Aorta (tissue), 5 donors: Measurements from ENCODE around the gene CTNNA2. TPM values are rescaled to one million over a fixed set of nuclear protein-coding genes. Genes with fewer than 3 reads are reported as not detected.

Experiments
- ATAC-seq: fragments of 200-7000 bp; cut with Tn5 transposase; one replicate; pipeline ENCODE4 v1.9.1; 2022; ENCODE audit warnings: moderate library complexity; ENCODE audit not compliant: low FRiP score
- DNase-seq, 2 donors: peaks; one replicate each; pipeline ENCODE4 v3.0.0-alpha.2; 2020
- H3K27ac ChIP-seq, 2 donors: one replicate each; pipeline ENCODE4 v1.5.1; 2013; ENCODE audit warnings: low read length in 2 of 2, mild to moderate bottlenecking in 2 of 2, moderate library complexity in 2 of 2, control low read depth in 1 of 2, inconsistent platforms in 1 of 2, low read depth in 1 of 2
- H3K27me3 ChIP-seq, 2 donors: one replicate each; pipeline ENCODE4 v1.6.1; 2013; ENCODE audit warnings: control low read depth in 1 of 2, low read length in 1 of 2, mild to moderate bottlenecking in 1 of 2, moderate library complexity in 1 of 2; ENCODE audit not compliant: insufficient read depth in 2 of 2, control insufficient read depth in 1 of 2
- H3K36me3 ChIP-seq, 2 donors: one replicate each; pipeline ENCODE4 v1.6.1; 2013; ENCODE audit warnings: control low read depth in 1 of 2, low read length in 1 of 2, mild to moderate bottlenecking in 1 of 2; ENCODE audit not compliant: insufficient read depth in 2 of 2, control insufficient read depth in 1 of 2
- H3K4me1 ChIP-seq, 2 donors: one replicate each; pipeline ENCODE4 v1.6.1; 2013; ENCODE audit warnings: low read length in 2 of 2, control low read depth in 1 of 2, mild to moderate bottlenecking in 1 of 2, moderate library complexity in 1 of 2; ENCODE audit not compliant: insufficient read depth in 2 of 2, control insufficient read depth in 1 of 2
- H3K4me3 ChIP-seq, 2 donors: one replicate each; pipeline ENCODE4 v1.5.1; 2013; ENCODE audit warnings: low read length in 2 of 2, control low read depth in 1 of 2, mild to moderate bottlenecking in 1 of 2
- H3K9me3 ChIP-seq: one replicate; pipeline ENCODE4 v1.6.1; 2013; ENCODE audit warnings: mild to moderate bottlenecking, low read length; ENCODE audit not compliant: control insufficient read depth
- WGBS, 2 donors: extraction: QIAGEN DNeasy Blood & Tissue Kit; methylation state at CpG; one replicate each; pipeline ENCODE4 v1.1.7; 2013; 5-methylcytosine and 5-hydroxymethylcytosine counted together
- intact Hi-C, 2 donors: fragments of 100-400 bp; cut with DNase I; formaldehyde crosslinking; loops; one replicate each; pipeline versions ENCODE4 v1.14.2 to v1.15.0; 2022
- polyA plus RNA-seq, 2 donors: library from polyadenylated mRNA; stranded (reverse); fragments of 200-250 nt; gene quantifications; one replicate each; pipeline ENCODE4 v1.2.3, GENCODE V29; 2013
- total RNA-seq, 2 donors: library from RNA; stranded (reverse); fragmentation: NEBNext Ultra II Directional; extraction: Animal tissue kit (Norgen Biotek cat#: 25700); gene quantifications; one replicate each; pipeline ENCODE4 v1.2.1, GENCODE V29; 2021
- donor health status: healthy with polysubstance abuse.
- donor health status: Bipolar disorder and iron deficiency.
- donor health status: DM: no; HTN: no; CAD: no.
- donor health status: DM: no; HTN: no; CAD: no.
- donor health status: DM: yes; HTN: yes; CAD: no.

CTNNA2 gene
- total and polyA plus RNA-seq, 4 donors = 0.05 to 0.12 TPM; not detected in 2

- intact Hi-C loops = no loop called here
- Histone ChIP-seq H3K36me3 (no peaks in the 10 kb centered on the region), H3K27me3 (no peaks in the 10 kb centered on the region), H3K4me1 (no peaks in the 10 kb centered on the region), H3K9me3 (no peaks in the 10 kb centered on the region), H3K27ac (no peak overlapping the region), H3K4me3 (no peak overlapping the region)
- ATAC-seq = no peak
- DNase-seq = no peak
Measured at GRCh38 chr2:79850912-79851311, 338.1 kb downstream of the CTNNA2 start.

- Histone ChIP-seq H3K9me3 (peaks cover 2% of the 10 kb centered on the region), H3K4me3 (no peak overlapping the region), H3K4me1 (no peaks in the 10 kb centered on the region), H3K27ac (no peak overlapping the region), H3K36me3 (no peaks in the 10 kb centered on the region), H3K27me3 (no peaks in the 10 kb centered on the region)
- 44 to 49% methylated on average over 10 of the region's 10 CpGs for WGBS, 2 donors
- ATAC-seq = peak; percentile 39
- intact Hi-C loops = no loop called here
- DNase-seq = no peak
Measured at GRCh38 chr2:79855264-79856006, 342.6 kb downstream of the CTNNA2 start.

- no peak overlapping the region for H3K27ac ChIP-seq
- no peaks in the 10 kb centered on the region for H3K36me3 ChIP-seq
- WGBS, 2 donors = 90 to 94% methylated on average over 17 of the region's 17 CpGs
- ATAC-seq = no peak
- peaks cover 2% of the 10 kb centered on the region for H3K9me3 ChIP-seq
- H3K4me3 ChIP-seq = no peak overlapping the region
- DNase-seq = no peak
- intact Hi-C loops = no loop called here
- no peaks in the 10 kb centered on the region for H3K27me3 ChIP-seq
- H3K4me1 ChIP-seq = no peaks in the 10 kb centered on the region
Measured at GRCh38 chr2:79857888-79858287, 345.0 kb downstream of the CTNNA2 start.

- intact Hi-C loops = no loop called here
- H3K4me1 ChIP-seq = no peaks in the 10 kb centered on the region
- H3K9me3 ChIP-seq = peaks cover 2% of the 10 kb centered on the region
- no peaks in the 10 kb centered on the region for H3K36me3 ChIP-seq
- no peak overlapping the region for H3K4me3 ChIP-seq
- ATAC-seq (no peak), DNase-seq (no peak)
- H3K27me3 ChIP-seq = no peaks in the 10 kb centered on the region
- 17 to 19% methylated on average over 10 of the region's 10 CpGs for WGBS, 2 donors
- no peak overlapping the region for H3K27ac ChIP-seq
Measured at GRCh38 chr2:79860228-79861058, 347.6 kb downstream of the CTNNA2 start.

- H3K4me3 ChIP-seq = no peak overlapping the region
- no peaks in the 10 kb centered on the region for H3K4me1 ChIP-seq
- 44 to 48% methylated on average over 1 of the region's 1 CpG for WGBS, 2 donors
- H3K27me3 ChIP-seq = no peaks in the 10 kb centered on the region
- intact Hi-C loops = no loop called here
- ATAC-seq (no peak), DNase-seq (no peak)
- H3K36me3 ChIP-seq = no peaks in the 10 kb centered on the region
- peaks cover 2% of the 10 kb centered on the region for H3K9me3 ChIP-seq
- H3K27ac ChIP-seq = no peak overlapping the region
Measured at GRCh38 chr2:79861059-79861374, 348.2 kb downstream of the CTNNA2 start.

- H3K9me3 ChIP-seq = peaks cover 1% of the 10 kb centered on the region
- ATAC-seq (no peak), DNase-seq (no peak)
- no peaks in the 10 kb centered on the region for H3K27me3 ChIP-seq
- H3K27ac ChIP-seq = no peak overlapping the region
- no peaks in the 10 kb centered on the region for H3K36me3 ChIP-seq
- no peak overlapping the region for H3K4me3 ChIP-seq
- H3K4me1 ChIP-seq = no peaks in the 10 kb centered on the region
- WGBS, 2 donors = 22 to 60% methylated on average over 1 of the region's 1 CpG
- intact Hi-C loops = no loop called here
Measured at GRCh38 chr2:79862756-79863155, 349.9 kb downstream of the CTNNA2 start.

- DNase-seq (no peak), ATAC-seq (no peak)
- 64 to 66% methylated on average over 2 of the region's 2 CpGs for WGBS, 2 donors
- H3K9me3 ChIP-seq = no peaks in the 10 kb centered on the region
- H3K4me1 ChIP-seq = no peaks in the 10 kb centered on the region
- no peak overlapping the region for H3K27ac ChIP-seq
- no peaks in the 10 kb centered on the region for H3K27me3 ChIP-seq
- intact Hi-C loops = no loop called here
- no peaks in the 10 kb centered on the region for H3K36me3 ChIP-seq
- H3K4me3 ChIP-seq = no peak overlapping the region
Measured at GRCh38 chr2:79872656-79873055, 359.8 kb downstream of the CTNNA2 start.

GRCh38 chr2:79874015-79874414 is 361.2 kb downstream of the CTNNA2 start:
- 92 to 93% methylated on average over 18 of the region's 18 CpGs for WGBS, 2 donors
- no peak overlapping the region for H3K4me3 ChIP-seq
- no peak for ATAC-seq

GRCh38 chr2:79876430-79876829 is 363.6 kb downstream of the CTNNA2 start:
- WGBS, 2 donors = 19 to 21% methylated on average over 3 of the region's 3 CpGs
- H3K4me1 ChIP-seq = no peaks in the 10 kb centered on the region
- no peaks in the 10 kb centered on the region for H3K9me3 ChIP-seq
- no peak overlapping the region for H3K4me3 ChIP-seq
- no peaks in the 10 kb centered on the region for H3K27me3 ChIP-seq
- ATAC-seq (no peak), DNase-seq (no peak)
- no peak overlapping the region for H3K27ac ChIP-seq
- no peaks in the 10 kb centered on the region for H3K36me3 ChIP-seq
- intact Hi-C loops = no loop called here

More at GRCh38 chr2:79874015-79874414, 361.2 kb downstream of the CTNNA2 start:
- no peaks in the 10 kb centered on the region for H3K27me3 ChIP-seq
- no peaks in the 10 kb centered on the region for H3K36me3 ChIP-seq
- no peaks in the 10 kb centered on the region for H3K4me1 ChIP-seq
- no peak overlapping the region for H3K27ac ChIP-seq
- no peak for DNase-seq
- no peaks in the 10 kb centered on the region for H3K9me3 ChIP-seq
- intact Hi-C loops = no loop called here
